22Rv1 (cell line): ENCODE measurements around the gene ARHGAP27.

Experiments used
- H3K27ac ChIP-seq: fragments of 450-650 bp; 2 replicates; pipeline ENCODE4 v1.5.1; 2017
- CTCF ChIP-seq: fragments of 450-650 bp; IDR thresholded peaks from 2 replicates; pipeline ENCODE4 v1.5.1; 2017; ENCODE audit warnings: mild to moderate bottlenecking
- ZFX ChIP-seq: fragments of 450-650 bp; IDR thresholded peaks from 2 replicates; pipeline ENCODE4 v1.6.1; 2017; ENCODE audit warnings: antibody characterized with exemption, borderline replicate concordance

Gene ARHGAP27

GRCh38 chr17:45386178-45386577 is 46.5 kb downstream of the ARHGAP27 start:
- TF ChIP-seq CTCF (no peak), ZFX (no peak)
- no peak overlapping the region for H3K27ac ChIP-seq

GRCh38 chr17:45385331-45385997 is 47.2 kb downstream of the ARHGAP27 start:
- TF ChIP-seq ZFX, result no peak
- TF ChIP-seq CTCF, result peak; percentile 97
- H3K27ac ChIP-seq, result no peak overlapping the region

GRCh38 chr17:45384789-45385262 is 47.8 kb downstream of the ARHGAP27 start:
- TF ChIP-seq ZFX, result no peak
- TF ChIP-seq CTCF, result no peak
- no peak overlapping the region for H3K27ac ChIP-seq

- H3K27ac ChIP-seq, result no peak overlapping the region
- TF ChIP-seq ZFX (no peak), CTCF (no peak)
These were observed 48.5 kb downstream of the ARHGAP27 start for GRCh38 chr17:45384047-45384788.

- H3K27ac ChIP-seq, result no peak overlapping the region
- TF ChIP-seq ZFX, result no peak
- TF ChIP-seq CTCF, result no peak
These were observed 49.7 kb downstream of the ARHGAP27 start for GRCh38 chr17:45383003-45383402.

GRCh38 chr17:45382226-45382625 is 50.4 kb downstream of the ARHGAP27 start:
- TF ChIP-seq CTCF (no peak), ZFX (no peak)
- H3K27ac ChIP-seq, result no peak overlapping the region

GRCh38 chr17:45380991-45381390 is 51.7 kb downstream of the ARHGAP27 start:
- TF ChIP-seq CTCF (no peak), ZFX (no peak)

More at GRCh38 chr17:45380991-45381390, 51.7 kb downstream of the ARHGAP27 start:
- H3K27ac ChIP-seq, result no peak overlapping the region
